GM12873 (cell line): ENCODE measurements around the gene CACNB4.

Source experiments
- CTCF ChIP-seq: IDR thresholded peaks from 2 replicates; pipeline ENCODE4 v1.5.1; 2012; ENCODE audit warnings: low read depth, mild to moderate bottlenecking, moderate library complexity, low read length, control low read depth; ENCODE audit not compliant: insufficient read depth; ENCODE audit errors: missing control alignments

The CACNB4 gene

GRCh38 chr2:151878655-151879563, 219.9 kb downstream of the CACNB4 start:
- no peak for TF ChIP-seq CTCF

- no peak for TF ChIP-seq CTCF
Measured at GRCh38 chr2:151878204-151878603, 220.6 kb downstream of the CACNB4 start.

GRCh38 chr2:151872463-151872862, 226.4 kb downstream of the CACNB4 start:
- TF ChIP-seq CTCF = no peak

GRCh38 chr2:151869291-151869690, 229.6 kb downstream of the CACNB4 start:
- TF ChIP-seq CTCF = no peak

- no peak for TF ChIP-seq CTCF
Measured at GRCh38 chr2:151862700-151863099, 236.1 kb downstream of the CACNB4 start.

GRCh38 chr2:151861174-151861573, 237.7 kb downstream of the CACNB4 start:
- no peak for TF ChIP-seq CTCF

- TF ChIP-seq CTCF = no peak
Measured at GRCh38 chr2:151860613-151861146, 238.2 kb downstream of the CACNB4 start.
